ENCODE measurements around the gene RPS15.
A peak's percentile ranks its signal among the peaks of the same experiment; 100 is the strongest.

Gene RPS15

DNA sequence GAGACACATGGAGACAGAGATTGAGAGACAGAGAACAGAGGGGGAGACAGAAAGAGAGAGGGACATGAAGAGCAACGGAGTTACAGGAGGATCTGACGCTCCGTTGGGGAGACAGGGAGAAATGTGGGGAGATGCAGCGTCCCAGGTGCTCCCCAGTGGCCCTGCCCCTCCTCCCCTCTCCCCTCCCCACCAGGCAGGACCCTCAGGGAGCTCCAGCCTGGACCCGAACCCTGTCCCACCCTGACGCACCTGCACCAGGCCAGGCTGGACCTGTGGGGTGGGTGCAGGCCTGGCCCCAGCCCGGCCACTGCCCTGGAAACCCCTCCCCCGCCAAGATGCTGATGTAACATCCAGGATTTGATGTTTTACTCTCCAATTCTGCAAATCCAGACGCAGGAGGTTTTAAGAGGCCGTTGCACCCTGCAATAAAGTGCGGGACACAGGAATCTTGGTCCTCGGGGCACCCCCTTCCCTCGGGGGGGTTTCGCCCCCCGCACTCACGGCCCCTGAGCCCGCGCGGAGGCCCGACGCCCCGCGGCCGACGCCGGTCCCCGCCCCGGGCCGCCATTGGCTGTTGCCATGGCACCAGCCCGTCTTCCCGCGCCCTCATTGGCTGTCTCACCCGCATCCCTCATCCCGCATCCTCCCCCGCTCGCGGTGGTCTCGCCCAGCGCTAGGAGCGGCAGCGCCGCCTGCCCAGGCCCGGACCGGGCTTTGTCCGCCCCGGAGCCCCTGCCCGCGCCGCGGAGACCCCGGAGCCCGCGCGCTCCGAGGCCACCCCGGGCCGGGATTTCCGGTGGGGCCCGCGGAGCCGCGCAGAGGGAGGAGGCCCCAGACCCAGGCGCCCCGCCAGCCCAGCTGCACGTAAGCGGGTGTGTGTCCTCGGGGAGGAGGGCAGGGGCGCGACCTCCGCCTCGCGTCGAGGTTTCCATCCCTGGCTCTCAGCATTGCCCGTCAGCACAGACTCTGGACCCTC, 11.6 kb downstream of the RPS15 start, which contains the start of gene APC2:
Gene APC2 (plus strand): TSS at position 655 of the 976 bp plus-strand sequence. CDS start 2,881 bp downstream, outside the sequence.
- TF ChIP-seq, protein P1, sequence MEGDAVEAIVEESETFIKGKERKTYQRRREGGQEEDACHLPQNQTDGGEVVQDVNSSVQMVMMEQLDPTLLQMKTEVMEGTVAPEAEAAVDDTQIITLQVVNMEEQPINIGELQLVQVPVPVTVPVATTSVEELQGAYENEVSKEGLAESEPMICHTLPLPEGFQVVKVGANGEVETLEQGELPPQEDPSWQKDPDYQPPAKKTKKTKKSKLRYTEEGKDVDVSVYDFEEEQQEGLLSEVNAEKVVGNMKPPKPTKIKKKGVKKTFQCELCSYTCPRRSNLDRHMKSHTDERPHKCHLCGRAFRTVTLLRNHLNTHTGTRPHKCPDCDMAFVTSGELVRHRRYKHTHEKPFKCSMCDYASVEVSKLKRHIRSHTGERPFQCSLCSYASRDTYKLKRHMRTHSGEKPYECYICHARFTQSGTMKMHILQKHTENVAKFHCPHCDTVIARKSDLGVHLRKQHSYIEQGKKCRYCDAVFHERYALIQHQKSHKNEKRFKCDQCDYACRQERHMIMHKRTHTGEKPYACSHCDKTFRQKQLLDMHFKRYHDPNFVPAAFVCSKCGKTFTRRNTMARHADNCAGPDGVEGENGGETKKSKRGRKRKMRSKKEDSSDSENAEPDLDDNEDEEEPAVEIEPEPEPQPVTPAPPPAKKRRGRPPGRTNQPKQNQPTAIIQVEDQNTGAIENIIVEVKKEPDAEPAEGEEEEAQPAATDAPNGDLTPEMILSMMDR (conservative IDR thresholded peaks at IDR 0.05): no peak
- no peak for TF ChIP-seq ZFX (IDR thresholded peaks at IDR 0.05)
- no peak within 1 kb of the TSS for H3K27ac ChIP-seq

DNA sequence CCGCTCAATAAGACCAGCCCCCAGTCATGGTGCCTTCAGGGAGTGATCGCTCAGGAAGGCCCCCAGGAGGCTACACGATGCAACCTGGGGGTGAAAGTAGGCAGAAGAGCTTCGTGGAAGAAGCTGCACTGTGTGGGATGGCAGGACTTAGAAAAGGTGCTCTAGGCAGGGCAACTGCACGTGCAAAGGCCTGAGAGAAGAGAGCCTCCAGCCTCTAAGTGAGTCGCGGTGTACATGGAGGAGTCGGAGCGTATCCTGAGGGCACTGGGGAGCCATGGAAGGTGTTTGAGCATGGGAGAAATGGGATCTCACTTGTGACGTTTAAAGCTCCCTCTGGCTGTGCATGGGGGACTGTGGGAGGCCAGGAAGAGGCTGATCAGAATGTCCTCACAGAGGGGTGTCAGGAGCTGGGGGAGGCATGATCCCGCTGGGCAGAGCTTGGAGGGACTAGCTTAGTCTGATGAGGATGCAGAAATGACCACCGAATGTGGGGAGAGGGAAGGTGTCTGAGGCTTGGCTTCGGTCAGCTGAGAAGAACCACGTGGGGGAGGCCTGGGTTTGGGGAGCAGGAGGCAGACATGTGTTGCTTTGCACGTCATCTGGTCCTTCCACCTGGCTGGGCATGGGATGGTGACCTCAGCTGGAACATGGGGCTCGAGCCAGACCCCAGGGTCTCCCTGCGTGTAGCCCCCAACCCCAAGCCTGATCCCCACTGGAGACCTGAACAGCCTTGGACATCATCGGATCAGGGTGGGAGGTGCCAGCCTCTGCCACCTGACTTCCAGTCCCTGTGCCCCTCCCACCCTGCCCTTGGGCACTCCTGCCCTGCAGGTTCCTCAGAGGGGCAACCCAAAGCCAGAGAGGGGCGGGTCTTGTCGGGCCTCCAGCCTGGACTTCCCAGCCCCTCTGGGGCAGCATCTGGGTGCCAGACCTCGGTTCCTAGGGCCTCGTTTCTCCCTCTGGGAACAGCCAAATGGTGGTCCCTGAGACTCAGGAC, 12.8 kb downstream of the RPS15 start:
- no peak overlapping the region for H3K27ac ChIP-seq
- TF ChIP-seq ZFX (IDR thresholded peaks at IDR 0.05): no peak
- TF ChIP-seq, protein P1 (conservative IDR thresholded peaks at IDR 0.05): no peak

DNA sequence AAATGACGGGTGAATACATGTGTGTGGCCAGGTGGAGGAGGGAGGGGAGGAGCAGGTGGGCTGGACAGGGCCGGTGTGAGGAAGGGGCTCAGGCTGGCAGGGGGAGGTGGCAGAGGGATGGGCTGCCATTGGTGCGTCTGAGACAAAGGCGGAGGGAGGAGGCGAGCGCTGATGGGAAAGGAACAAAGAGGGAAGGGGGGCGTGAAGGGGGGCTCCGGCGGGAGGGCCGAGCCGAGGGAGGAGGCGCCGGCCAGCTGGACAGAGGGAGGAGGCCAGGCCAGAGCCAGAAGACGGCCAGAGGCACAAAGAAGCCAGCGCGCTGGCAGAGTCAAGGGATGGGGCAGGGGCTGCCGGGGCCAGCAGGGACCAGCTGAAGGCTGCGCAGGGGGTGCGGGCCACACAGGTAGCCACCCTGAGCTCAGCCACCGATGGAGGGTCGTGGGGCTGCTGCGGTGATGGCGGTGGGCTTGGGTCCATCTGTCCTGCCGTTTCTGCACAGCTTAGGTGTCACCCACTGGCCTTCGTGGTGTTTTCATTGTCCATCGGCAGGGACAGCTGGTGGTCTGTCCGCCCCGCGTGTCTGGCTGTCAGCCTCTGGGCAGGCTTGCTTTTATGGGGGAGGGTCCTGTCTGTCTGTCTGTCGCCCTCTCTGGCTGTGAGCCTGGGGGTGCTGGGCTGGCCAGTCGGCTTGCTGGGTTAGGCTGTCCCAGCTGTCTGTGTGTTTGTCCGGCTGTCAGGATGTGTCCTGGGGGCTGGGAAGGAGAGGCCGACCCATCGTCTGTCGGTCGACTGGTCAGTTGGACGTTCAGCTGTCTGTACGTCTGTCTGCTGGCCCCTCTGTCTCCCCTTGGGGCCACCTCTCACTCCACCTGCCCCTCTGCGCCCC, 14.0 kb downstream of the RPS15 start:
- H3K27ac ChIP-seq: no peak overlapping the region; the same call in 1 of the 2 replicates

GRCh38 chr19:1452802-1453524, 14.8 kb downstream of the RPS15 start:
- peak overlapping the region; percentile 67 for H3K27ac ChIP-seq
- TF ChIP-seq ZFX (IDR thresholded peaks at IDR 0.05): no peak
- TF ChIP-seq, protein P1 (conservative IDR thresholded peaks at IDR 0.05): no peak

More for the DNA sequence above, 14.0 kb downstream of the RPS15 start:
- no peak for TF ChIP-seq ZFX (IDR thresholded peaks at IDR 0.05)
- TF ChIP-seq, protein P1 (conservative IDR thresholded peaks at IDR 0.05): no peak

GRCh38 chr19:1453525-1454364, 15.5 kb downstream of the RPS15 start:
- peak overlapping the region; percentile 67 for H3K27ac ChIP-seq
- TF ChIP-seq, protein P1 (conservative IDR thresholded peaks at IDR 0.05): no peak; the same call in 1 of the 2 replicates
- no peak for TF ChIP-seq ZFX (IDR thresholded peaks at IDR 0.05)
